Chondrocyte (in vitro differentiated cells): ENCODE results near the gene PRKAG2. TPM values are rescaled to one million over a fixed set of nuclear protein-coding genes. Genes with fewer than 3 reads are reported as not detected.
"Not testable (repeated sequence)": the region's sequence is repeated elsewhere in the genome, so short reads cannot be mapped to it uniquely, and the experiment has no call there.

Experiments used
- DNase-seq: peaks from one replicate; pipeline ENCODE4 v3.0.0; 2021; ENCODE audit warnings: mixed read lengths, low spot score
- H3K27ac Mint-ChIP-seq: one replicate; pipeline ENCODE4 v1.8.0; 2021; ENCODE audit warnings: mild to moderate bottlenecking, moderate library complexity, mixed read lengths; ENCODE audit not compliant: unreplicated experiment
- H3K27me3 Mint-ChIP-seq: 2 replicates; pipeline ENCODE4 v1.8.0; 2021; ENCODE audit warnings: low read depth, mixed read lengths
- H3K36me3 Mint-ChIP-seq: 2 replicates; pipeline ENCODE4 v1.8.0; 2021; ENCODE audit warnings: low read depth, mixed read lengths
- H3K4me1 Mint-ChIP-seq: 2 replicates; pipeline ENCODE4 v1.8.0; 2021; ENCODE audit warnings: low read depth, mild to moderate bottlenecking, mixed read lengths
- H3K4me3 Mint-ChIP-seq: one replicate; pipeline ENCODE4 v1.8.0; 2021; ENCODE audit warnings: mild to moderate bottlenecking, moderate library complexity, mixed read lengths; ENCODE audit not compliant: unreplicated experiment
- H3K9me3 Mint-ChIP-seq: 2 replicates; pipeline ENCODE4 v1.8.0; 2021; ENCODE audit warnings: low read depth, mixed read lengths
- CTCF ChIP-seq: fragments of 200-600 bp; sonication (generic); IDR thresholded peaks from 2 replicates; pipeline ENCODE4 v1.5.0; 2021; ENCODE audit warnings: antibody characterized with exemption, mild to moderate bottlenecking, moderate library complexity
- total RNA-seq: library from RNA; stranded (reverse); gene quantifications from 3 replicates; pipeline ENCODE4 v1.2.1, GENCODE V29; 2021

PRKAG2 gene
- total RNA-seq, 1 donor from 2014 or later = 35.4 TPM

- H3K27me3 Mint-ChIP-seq = peaks cover 31% of the 10 kb centered on the region
- peaks cover 3% of the 10 kb centered on the region for H3K36me3 Mint-ChIP-seq
- peaks cover 1% of the 10 kb centered on the region for H3K4me1 Mint-ChIP-seq
- TF ChIP-seq CTCF = no peak
- peaks cover 6% of the 10 kb centered on the region for H3K9me3 Mint-ChIP-seq
- peak; percentile 38 for DNase-seq
- no peak overlapping the region for H3K4me3 Mint-ChIP-seq
- H3K27ac Mint-ChIP-seq = no peak overlapping the region
Measured at GRCh38 chr7:151801291-151801690, 75.6 kb downstream of the PRKAG2 start.

- no peaks in the 10 kb centered on the region for H3K4me1 Mint-ChIP-seq
- no peak for TF ChIP-seq CTCF
- no peak overlapping the region for H3K27ac Mint-ChIP-seq
- H3K9me3 Mint-ChIP-seq = peaks cover 6% of the 10 kb centered on the region
- DNase-seq = peak; percentile 52
- no peak overlapping the region for H3K4me3 Mint-ChIP-seq
- H3K27me3 Mint-ChIP-seq = peaks cover 29% of the 10 kb centered on the region
- peaks cover 3% of the 10 kb centered on the region for H3K36me3 Mint-ChIP-seq
Measured at GRCh38 chr7:151800861-151801260, 76.1 kb downstream of the PRKAG2 start.

- peak; percentile 68 for DNase-seq
- H3K36me3 Mint-ChIP-seq = peaks cover 3% of the 10 kb centered on the region
- H3K4me1 Mint-ChIP-seq = no peaks in the 10 kb centered on the region
- peaks cover 5% of the 10 kb centered on the region for H3K9me3 Mint-ChIP-seq
- no peak overlapping the region for H3K4me3 Mint-ChIP-seq
- no peak for TF ChIP-seq CTCF
- peaks cover 26% of the 10 kb centered on the region for H3K27me3 Mint-ChIP-seq
- no peak overlapping the region for H3K27ac Mint-ChIP-seq
Measured at GRCh38 chr7:151800391-151800790, 76.5 kb downstream of the PRKAG2 start.

- TF ChIP-seq CTCF = no peak
- no peaks in the 10 kb centered on the region for H3K36me3 Mint-ChIP-seq
- no peaks in the 10 kb centered on the region for H3K4me1 Mint-ChIP-seq
- peak; percentile 75 for DNase-seq
- H3K27ac Mint-ChIP-seq = no peak overlapping the region
- H3K4me3 Mint-ChIP-seq = no peak overlapping the region
- H3K27me3 Mint-ChIP-seq = peaks cover 19% of the 10 kb centered on the region
- H3K9me3 Mint-ChIP-seq = no peaks in the 10 kb centered on the region
Measured at GRCh38 chr7:151799506-151799905, 77.4 kb downstream of the PRKAG2 start.

GRCh38 chr7:151798851-151799448 is 78.0 kb downstream of the PRKAG2 start:
- no peaks in the 10 kb centered on the region for H3K9me3 Mint-ChIP-seq
- H3K4me1 Mint-ChIP-seq = no peaks in the 10 kb centered on the region

GRCh38 chr7:151797667-151798307 is 79.1 kb downstream of the PRKAG2 start:
- DNase-seq = peak; percentile 21
- H3K36me3 Mint-ChIP-seq, H3K4me3 Mint-ChIP-seq, H3K27ac Mint-ChIP-seq, H3K9me3 Mint-ChIP-seq, H3K4me1 Mint-ChIP-seq, H3K27me3 Mint-ChIP-seq: not testable (repeated sequence)

More at GRCh38 chr7:151798851-151799448, 78.0 kb downstream of the PRKAG2 start:
- Mint-ChIP-seq H3K27me3 (peaks cover 14% of the 10 kb centered on the region), H3K4me3 (no peak overlapping the region), H3K27ac (no peak overlapping the region), H3K36me3 (no peaks in the 10 kb centered on the region)
- TF ChIP-seq CTCF = no peak
- peak; percentile 79 for DNase-seq
